GM19043 (cell line): Measurements from ENCODE around the gene WDR64.
"Not testable (repeated sequence)": the region's sequence is repeated elsewhere in the genome, so short reads cannot be mapped to it uniquely, and the experiment has no call there.

Source experiments
- ATAC-seq: cut with Tn5 transposase; IDR thresholded peaks from one replicate; pipeline ENCODE4 v1.9.1; 2021; ENCODE audit warnings: low read depth; ENCODE audit not compliant: unreplicated experiment

The WDR64 gene

DNA sequence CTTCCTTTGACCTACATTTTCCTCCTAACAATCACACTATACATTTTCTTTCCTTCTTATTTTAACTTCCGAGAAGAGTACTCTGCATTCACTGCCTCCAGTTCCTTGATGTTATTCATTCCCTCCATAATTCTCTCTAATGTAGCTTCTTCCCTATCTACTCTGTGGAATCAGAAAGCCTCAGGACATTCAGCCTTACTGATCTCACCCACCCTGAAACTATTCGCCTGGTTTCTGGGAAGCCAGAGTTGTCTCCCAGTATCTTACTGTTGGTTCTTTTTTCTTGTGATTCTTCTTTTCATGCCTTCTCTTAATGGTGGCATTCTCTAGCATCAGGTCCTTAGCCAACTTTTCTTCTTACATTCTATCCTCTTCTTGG, 45.5 kb downstream of the WDR64 start:
- no peak for ATAC-seq

DNA sequence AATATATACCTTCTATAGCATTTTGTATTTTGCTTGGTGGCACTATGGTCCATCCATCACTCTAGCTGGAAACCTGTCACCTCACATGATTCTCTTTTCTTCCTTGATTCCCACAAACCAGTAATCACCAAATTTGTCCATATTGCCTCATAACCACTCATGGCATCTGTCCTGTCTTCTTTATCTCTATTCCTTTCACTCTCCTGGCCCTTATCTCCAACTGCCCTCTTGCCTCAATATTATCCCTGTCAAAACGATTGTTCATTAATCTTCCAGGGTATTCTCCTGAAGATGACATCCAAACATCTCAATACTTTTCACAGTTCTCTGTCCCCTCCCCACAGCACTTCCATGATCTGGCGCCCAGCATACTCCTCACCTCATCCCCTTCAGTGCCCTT, 46.1 kb downstream of the WDR64 start:
- ATAC-seq: no peak

DNA sequence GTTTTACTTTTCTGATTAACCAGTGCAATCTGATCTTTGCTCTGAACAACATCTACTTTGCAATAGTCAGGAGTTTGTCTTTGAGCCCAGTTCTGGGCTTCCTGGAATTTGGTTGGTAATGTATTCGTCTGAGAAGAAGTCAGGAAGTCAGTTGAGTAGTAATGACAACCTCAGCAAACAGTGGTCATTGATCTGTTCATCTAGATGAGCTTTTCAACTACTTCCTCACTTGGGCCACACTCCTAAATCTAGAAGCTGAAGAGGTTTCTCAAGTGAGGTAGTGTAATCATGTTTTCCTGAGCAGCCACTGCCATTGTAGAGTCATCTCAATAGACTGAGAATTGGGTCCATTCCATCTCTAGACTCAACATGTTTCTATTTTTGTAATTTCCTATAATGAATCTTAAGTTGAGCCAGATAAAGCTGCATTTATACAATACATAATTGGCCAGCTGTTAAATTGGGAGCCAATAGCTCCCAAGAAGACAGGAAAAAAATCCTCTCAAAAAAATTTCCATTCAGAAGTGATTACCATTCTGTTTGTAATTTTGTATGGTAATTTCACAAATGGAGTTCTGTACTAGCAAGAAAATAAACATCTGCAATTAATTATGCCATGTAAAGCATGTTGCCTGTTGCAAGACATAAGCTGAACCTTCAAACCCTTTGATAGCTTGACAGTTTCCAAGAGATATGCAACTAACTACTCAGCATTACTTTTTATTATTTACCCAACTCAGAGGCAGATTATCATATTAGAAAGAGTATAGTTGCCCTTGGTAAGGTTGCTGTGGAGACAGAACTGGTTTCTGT, 49.6 kb downstream of the WDR64 start:
- ATAC-seq: no peak

DNA sequence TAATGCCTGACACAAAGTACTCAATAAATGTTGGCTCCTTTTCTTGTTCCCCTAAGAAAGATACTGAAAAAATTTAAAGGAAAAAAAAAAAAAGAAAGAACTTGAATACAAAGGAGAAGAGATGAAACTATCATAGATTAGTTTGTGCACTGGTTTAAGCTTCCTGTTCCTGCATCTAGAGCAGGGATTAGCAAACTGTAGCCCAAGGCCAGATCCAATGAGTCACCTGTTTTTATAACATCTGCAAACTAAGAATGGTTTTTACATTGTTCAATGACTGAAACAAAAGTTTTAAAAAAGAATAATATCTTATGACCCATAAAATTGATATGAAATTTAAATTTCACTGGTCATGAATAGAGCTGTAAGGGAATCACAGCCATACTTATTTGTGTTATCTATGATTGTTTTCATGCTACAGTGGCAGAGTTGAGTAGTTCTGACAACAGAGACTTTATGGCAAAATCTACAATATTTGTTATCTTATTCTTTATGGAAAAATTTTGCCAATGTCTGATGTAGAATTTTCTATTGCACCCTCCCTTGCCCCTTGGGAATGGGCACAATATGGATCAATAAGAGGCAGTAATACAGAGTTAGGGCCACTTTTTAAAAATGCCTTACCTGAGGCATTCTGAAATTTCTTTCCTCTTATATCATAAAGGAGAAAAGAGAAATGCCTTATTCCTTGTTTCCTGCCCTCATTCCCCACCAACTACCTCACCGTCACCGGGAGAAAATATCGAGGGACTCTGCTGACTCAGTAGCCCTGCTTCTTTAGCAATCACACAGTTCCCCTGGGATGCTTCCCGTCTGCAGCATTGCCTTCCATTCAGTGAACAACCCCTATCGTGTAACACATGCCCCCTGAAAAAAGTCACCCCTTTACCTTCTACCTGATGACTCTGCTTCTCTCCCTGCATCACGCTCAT, 50.6 kb downstream of the WDR64 start:
- no peak for ATAC-seq

DNA sequence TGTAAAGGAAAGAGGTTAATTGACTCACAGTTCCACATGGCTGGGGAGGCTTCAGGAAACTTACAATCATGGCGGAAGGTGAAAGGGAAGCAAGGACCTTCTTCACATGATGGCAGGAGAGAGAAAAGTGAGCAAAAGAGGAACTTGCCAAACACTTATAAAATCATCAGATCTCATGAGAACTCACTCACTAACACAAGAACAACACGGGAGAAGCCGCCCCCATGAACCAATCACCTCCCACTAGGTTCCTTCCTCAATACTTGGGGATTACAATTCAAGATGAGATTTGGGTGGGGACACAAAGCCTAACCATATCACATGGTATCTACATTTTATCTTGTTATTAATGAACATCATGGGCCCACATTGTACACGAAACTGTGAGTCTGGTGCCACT, 51.7 kb downstream of the WDR64 start:
- ATAC-seq: not testable (repeated sequence)

DNA sequence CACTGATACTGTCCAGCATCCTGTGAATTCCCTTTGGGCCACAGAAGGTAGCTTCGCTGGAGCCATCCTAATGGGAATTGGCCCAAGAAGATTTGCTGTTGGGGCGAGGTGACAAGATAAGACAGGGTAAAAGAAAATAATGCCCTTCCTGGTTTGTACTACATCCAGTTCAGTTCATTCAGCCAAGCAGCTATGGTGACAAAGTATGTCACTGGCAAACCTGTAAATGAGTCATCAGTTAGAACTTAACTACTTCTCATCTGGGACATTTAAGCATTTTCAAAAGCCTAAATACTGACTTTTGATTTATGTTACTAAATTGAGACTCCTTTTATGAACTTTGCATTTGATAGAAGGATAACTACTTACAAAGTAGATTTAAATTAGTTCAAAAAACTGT, 54.2 kb downstream of the WDR64 start:
- no peak for ATAC-seq

DNA sequence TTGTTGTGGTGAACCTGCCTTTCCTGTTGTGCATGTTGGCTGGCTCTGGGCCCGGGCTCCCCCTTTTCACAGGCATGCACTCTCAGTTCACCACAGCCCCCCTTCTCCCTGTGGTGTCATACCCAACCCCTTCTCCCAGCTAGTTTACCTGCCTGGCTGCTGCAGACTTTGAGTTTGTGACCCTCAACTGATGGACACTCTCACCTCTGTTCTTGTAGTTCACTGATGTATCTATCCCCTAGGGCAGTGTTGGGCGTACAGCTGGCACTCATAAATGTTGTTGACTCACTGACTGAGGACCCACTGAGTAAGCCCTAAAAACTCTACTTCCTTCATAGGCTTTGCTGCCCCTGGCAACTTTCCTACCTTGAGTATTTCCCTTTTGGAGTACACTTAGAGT, 54.9 kb downstream of the WDR64 start:
- ATAC-seq: no peak

DNA sequence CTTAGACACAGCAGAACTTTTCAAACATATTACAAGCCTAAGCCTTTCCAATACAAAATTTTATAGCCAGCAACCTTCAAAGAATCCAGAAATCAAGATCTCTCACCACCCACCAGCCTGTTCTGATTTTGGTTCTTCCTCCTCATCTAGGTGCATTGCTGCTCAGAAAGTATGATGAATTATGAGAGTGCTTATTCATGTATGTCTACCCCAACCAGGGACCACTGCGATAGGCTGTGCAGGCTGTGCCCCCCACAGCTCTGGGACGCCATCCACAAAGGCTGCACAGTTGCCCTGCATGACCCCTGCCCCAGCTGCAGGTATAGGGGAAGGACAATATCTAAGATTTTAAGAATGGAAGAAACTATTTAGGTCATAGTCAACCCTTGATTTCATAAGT, 55.4 kb downstream of the WDR64 start:
- no peak for ATAC-seq

DNA sequence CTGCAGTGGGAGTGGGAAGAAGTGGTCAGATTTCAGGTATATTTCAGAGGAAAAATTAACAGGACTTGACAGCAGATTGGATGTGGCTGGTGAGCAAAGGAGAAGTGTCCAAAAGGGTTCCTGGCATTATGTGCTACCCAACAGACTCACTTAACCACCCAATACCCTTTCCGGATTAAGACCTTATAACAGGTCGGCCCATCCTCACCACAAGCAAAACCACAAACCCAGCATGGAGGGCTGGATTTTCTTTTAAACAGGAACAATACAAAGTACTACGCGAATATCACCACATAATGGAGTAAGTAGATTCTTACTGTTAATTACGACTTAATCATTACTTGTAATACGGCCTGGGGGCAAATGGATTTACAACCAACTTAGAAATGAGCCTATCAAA, 59.2 kb downstream of the WDR64 start:
- ATAC-seq: no peak

DNA sequence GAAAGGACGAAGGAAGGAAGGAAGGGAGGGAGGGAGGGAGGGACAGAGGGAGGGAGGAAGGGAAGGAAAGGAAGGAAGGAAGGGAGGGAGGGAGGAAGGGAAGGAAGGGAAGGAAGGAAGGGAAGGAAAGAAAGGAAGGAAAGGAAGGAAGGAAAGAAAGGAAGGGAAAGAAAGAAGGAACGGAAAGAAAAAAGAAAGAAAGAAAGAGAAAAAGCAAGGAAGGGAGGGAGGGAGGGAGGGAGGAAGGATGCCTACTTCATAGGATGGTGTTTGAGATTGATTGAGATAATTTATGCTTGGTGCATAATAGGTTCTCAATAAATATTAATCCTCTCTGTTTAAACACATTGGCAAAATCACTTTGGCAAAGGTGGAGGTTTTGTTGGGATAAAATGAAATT, 61.2 kb downstream of the WDR64 start:
- no peak for ATAC-seq

DNA sequence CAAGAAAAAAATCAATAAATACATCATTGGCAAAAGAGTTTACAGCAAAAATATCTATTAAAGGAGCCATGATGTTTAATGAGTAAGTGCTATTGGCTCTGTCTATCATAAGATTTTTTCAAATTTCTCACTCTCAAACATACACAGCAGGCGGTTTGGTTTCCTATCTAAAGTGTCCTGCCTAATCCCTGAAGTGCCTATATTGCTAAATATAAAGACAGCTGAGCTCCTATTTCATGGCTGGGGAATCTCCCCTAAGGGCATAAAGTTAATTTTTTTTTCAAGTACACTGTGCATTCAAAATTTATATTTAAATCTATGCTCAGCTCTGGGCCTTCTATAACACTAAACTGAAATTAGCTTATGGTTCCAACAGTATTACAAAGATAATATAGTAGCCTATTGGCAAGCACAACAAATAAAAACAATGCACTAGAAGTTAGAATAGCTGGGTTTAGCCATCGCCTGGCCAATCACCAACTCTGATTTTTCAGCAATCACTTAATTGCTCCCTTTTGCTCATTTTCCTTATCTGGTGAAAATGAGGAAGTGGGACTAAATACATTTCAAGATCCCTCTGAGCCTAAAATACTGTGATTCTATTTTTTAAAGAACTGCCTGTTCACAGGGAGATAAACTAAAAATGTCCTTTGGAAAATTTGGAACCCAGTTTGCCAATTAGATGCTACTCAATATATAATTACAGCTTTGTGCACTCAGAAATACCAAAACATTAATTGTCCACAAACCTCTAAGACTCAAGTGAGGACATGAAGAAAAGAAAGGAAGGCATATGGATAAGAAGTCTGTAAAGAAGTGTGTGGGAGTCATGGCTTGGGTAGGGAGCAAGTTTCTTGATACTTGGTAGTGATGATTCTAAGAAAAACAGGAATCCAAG, 62.5 kb downstream of the WDR64 start:
- no peak for ATAC-seq

DNA sequence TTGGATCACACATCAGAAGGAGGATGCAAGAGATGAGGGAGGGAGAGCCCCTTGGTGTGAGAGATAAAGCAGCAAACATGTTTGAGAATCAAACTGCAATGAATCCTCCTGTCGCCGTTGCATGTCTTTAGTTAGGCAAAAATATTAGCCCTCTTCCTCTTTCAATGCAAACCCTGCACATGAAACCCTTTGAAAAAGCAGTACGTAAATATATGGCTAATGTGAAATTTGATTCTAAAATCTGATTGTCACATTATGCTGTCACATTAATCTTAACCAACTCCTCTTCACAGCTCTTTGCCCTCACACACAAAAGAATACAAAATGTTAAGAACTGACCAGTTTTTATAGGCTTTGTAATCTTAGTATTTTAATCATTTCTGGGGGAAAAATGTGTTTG, 63.4 kb downstream of the WDR64 start:
- ATAC-seq: no peak

DNA sequence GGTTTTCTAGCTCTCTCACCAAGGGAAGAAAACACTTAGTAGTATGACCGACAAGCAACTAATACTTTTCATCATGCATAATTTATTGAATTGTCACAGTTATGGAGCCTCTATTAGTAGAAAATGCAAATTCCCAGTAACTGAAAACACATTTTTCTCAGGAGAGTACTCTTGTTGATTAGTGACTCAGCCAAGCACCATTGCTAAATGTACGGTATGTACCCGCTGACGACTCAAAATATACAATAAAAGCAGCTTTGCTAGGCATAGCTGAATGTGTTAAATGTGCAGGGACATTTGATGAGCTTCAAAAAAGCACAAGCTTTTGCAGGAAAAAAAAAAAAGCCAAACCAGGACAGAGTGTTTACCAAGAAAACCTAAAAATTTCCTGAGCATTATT, 63.9 kb downstream of the WDR64 start:
- no peak for ATAC-seq

DNA sequence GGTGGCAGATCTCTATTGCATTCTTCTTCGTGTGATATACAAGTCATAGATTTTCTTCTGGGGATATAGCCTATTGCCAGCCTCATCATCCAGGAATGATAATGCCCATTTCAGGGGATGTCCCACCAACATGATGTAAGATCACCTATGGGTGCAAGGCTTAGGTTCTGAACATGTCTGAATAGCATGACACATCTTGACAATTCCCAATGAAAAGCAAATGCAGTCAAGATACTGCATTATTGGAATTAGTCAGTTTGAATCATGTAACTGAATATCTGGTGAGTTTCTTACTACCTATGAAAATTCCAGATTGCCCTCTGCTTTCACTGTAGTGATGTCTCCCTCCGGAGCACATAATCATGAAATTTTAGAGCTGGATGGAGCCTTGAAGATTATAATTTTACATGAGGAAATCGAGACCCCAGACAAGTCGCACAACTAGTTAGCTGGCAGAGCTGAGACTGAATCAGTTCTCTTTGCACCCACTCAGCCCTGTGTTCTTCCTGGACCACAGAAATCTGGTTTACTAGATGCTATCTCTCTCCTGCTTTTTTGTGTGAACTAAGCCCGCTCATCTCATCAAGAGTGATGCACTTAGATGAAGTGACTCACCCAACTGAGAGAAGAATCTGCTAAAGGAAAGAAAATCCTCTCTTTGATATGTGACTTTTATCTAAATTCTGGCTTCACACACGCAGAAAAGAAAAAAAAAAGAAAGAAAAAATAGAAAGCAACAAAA, 65.0 kb downstream of the WDR64 start:
- ATAC-seq: no peak

DNA sequence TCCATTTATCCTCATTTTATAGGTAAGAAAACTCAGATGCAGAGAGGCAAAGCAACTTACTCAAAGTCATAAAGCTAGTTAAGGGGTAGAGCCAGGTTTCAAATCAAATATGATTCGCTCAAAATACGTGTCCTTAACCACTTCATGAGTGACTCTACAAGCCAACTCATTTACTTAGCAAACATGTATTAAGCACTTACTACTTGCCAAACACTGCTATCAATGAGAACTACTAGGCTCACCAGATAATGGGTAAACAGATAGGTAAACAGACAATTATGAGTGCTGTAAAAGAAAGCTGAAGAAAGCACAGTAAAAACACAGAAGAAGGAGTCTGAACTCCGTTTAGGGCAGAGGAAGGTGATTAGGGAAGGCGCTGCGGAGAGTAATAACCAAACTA, 65.9 kb downstream of the WDR64 start:
- no peak for ATAC-seq

DNA sequence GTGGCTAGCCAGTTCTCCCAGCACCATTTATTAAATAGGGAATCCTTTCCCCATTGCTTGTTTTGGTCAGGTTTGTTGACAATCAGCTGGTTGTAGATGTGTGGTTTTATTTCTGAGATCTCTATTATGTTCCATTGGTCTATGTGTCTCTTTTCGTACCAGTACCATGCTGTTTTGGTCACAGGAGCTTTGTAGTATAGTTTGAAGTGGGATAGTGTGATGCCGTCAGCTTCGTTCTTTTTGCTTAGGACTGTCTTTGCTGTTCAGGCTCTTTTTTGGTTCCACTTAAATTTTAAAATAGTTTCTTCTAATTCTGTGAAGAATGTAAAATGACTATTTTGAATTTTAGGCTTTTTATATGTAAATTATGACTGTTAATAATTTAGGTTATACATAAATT, 68.9 kb downstream of the WDR64 start:
- ATAC-seq: no peak

DNA sequence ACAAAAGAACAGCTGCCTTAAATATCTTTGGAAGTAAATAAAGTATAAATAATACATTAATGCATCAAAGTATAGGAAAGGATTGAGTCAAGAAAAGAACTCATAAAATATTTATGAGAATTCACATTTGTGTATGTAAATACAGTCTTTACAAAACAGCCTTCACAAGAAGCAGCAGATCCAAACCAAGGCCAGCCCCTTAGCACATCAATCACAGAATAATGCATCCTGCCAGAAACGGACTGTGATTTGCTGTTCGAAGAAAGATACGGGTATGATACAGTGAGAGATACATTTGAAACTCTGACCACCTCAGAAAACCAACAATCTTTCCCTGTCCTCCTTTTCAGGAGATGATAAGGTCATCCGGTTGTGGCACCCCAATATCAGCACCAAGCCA, 70.9 kb downstream of the WDR64 start:
- ATAC-seq: no peak

DNA sequence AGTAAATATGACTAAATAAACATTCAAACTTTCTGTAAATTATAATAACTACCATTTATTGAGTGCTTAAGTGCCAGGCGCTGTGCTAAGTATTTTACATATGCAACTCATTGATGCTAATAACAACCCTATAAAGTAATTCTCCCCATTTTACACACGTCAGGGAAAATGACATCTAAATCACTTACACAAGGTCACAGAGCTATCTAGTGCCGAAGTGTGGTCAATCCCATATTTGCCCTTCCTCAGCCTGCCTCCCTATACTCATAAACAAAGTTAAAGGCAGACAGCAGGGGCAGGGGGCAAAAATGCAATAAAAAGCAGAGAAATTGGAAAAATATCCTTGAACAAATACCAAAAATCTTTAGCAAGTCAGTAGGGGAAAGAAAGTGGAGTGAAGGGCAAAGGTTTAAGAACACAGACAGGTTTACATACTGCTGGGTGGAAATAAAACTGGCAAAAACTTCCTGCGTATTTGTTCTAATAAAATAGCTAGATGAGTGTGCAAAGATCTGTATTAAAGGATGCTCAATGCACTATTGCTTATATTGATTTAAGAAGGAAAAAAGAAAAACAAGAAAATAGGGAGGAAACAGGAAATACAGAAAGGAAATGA, 72.8 kb downstream of the WDR64 start:
- no peak for ATAC-seq

DNA sequence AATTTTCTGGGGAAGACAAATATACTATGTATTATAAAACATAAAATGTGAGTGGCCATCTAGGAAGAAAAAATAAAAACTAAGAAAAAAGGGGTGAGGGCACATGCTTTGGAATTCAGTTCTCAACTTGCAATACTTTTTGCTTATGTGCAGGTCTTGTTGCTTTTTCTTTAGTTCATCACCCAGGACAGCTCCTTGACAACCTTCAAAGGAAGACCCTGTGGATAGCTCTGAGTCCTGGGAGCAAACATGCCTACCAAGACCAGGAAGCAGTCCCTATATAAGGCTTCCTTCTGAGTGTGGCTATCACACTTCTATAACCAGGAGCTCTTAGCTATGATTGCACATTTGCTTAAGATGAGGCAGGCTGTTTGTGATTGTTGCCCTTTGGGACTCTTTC, 78.0 kb downstream of the WDR64 start:
- ATAC-seq: no peak

DNA sequence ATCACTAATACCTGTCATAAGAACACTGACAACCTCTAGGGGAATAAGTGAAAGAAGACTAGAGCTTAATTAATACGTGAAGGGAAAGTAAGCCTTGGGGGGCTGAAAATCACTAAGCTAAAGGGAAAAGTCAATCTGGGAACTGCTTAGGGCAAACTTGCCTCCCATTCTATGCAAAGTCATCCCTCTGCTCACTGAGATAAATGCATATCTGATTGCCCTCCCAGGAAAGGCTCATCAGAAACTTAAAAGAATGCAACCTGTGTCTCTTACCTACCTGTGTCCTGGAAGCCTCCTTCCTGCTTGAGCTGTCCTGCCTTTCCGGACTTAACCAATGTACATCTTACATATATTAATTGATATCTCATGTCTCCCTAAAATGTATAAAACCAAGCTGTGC, 81.8 kb downstream of the WDR64 start:
- ATAC-seq: no peak
